ENCODE results near the gene KIR2DL4.
"Not testable (repeated sequence)": the region's sequence is repeated elsewhere in the genome, so short reads cannot be mapped to it uniquely, and the experiment has no call there.

KIR2DL4 gene

GRCh38 chr19:54805665-54806515, 2.5 kb downstream of the KIR2DL4 start:
- no peak for DNase-seq

- DNase-seq, result no peak
These were observed 3.1 kb downstream of the KIR2DL4 start for GRCh38 chr19:54806516-54806838.

- DNase-seq, result not testable (repeated sequence)
These were observed 11.2 kb downstream of the KIR2DL4 start for GRCh38 chr19:54814571-54814970.

- DNase-seq, result not testable (repeated sequence)
These were observed 12.8 kb downstream of the KIR2DL4 start, which contains the start of gene KIR3DL1 for GRCh38 chr19:54816251-54816650. KIR3DL1 (plus strand) TSS chr19:54816468.

DNA sequence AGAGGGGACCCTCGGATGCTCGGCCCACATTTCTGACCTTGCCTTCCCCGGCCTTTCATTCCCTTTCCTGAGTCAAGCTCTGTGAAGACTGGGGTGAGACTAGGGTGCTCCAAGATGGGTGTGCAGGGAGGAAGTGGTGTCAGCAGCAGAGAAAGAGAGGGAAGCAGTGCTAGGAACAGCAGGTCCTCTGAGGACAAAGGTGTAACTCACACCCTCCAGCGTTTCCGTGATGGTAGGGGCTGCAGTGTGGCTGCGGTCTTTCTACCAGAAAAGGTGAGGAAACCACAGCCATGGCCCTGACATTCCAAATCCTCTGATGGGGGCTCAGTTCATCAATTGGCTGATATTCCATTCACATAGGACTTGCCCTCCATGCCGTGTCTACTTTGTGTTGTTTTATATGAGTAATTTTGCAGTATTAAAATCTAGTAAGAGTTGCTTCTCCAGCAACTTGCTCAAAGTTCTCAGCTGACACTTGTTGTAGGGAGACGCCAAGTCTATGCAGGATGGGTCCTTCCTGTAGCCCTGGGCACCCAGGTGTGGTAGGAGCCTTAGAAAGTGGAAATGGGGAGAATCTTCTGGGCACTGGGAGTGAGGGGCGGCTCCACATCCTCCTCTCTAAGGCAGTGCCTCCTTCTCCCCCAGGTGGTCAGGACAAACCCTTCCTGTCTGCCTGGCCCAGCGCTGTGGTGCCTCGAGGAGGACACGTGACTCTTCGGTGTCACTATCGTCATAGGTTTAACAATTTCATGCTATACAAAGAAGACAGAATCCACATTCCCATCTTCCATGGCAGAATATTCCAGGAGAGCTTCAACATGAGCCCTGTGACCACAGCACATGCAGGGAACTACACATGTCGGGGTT, 14.5 kb downstream of the KIR2DL4 start:
- no peak for DNase-seq

DNA sequence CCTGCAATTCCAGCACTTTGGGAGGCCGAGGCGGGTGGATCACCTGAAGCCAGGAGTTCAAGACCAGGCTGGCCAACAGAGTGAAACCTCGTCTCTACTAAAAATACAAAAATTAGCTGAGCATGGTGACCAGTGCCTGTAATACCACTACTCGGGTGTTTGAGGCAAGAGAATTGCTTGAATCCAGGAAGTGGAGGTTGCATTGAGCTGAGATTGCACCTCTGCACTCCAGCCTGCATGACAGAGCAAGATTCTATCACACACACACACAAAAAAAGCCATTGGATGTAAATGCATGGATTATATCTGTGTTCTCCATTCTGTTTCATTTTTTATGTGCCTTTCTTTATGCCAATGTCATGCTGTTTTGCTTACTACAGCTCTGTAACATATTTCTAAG, 21.0 kb downstream of the KIR2DL4 start:
- DNase-seq, result not testable (repeated sequence)

- not testable (repeated sequence) for DNase-seq
These were observed 21.9 kb downstream of the KIR2DL4 start for GRCh38 chr19:54825326-54825725.

DNA sequence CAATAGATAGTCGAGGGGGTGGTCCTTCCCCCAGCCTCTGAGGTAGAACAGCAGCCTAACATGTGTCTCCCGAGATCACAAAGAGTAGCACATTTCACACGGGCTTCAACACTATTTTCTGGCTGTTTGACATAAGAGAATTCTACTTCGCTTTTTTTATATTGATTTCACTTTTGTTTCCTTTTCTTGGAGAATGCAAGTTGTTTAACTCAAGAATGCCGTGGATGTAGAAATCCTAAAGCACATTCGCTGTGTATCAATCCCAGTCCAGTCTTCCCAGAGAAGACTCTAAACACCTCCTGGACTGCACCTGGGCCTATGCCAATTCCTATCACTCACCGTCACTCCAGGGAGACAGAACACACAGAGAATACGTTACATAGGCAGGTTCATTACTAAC, 24.7 kb downstream of the KIR2DL4 start:
- DNase-seq, result not testable (repeated sequence)

DNA sequence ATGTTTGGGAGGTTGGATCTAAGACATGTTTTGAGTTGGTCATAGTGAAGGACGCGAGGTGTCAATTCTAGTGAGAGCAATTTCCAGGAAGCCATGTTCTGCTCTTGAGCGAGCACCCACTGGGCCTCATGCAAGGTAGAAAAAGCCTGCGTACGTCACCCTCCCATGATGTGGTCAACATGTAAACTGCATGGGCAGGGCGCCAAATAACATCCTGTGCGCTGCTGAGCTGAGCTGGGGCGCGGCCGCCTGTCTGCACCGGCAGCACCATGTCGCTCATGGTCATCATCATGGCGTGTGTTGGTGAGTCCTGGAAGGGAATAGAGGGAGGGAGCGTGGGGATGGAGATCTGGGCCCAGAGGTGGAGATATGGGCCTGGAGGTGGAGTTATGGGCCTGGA, 29.1 kb downstream of the KIR2DL4 start, which contains the start of gene KIR2DS4:
KIR2DS4 (plus strand) TSS at position 181 of the 400 bp plus-strand sequence.
- DNase-seq, result not testable (repeated sequence)

DNA sequence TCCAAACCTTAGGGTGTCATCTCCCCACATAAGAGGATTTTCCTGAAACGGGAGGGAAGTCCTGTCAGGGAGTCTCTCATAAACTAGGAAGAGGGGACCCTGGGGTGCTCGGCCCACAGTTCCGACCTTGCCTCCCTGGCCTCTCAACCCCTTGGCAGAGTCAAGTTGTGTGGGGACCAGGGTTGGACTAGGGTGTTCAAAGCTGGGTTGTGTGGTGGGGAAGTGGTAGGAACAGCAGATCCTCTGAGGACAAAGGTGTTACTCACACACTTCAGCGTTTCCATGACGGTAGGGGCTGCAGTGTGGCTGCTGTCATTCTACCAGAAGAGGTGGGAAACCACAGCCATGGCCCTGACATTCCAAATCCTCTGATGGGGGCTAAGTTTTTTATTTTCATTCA, 31.7 kb downstream of the KIR2DL4 start:
- not testable (repeated sequence) for DNase-seq

GRCh38 chr19:54837522-54837921, 34.1 kb downstream of the KIR2DL4 start:
- not testable (repeated sequence) for DNase-seq

DNA sequence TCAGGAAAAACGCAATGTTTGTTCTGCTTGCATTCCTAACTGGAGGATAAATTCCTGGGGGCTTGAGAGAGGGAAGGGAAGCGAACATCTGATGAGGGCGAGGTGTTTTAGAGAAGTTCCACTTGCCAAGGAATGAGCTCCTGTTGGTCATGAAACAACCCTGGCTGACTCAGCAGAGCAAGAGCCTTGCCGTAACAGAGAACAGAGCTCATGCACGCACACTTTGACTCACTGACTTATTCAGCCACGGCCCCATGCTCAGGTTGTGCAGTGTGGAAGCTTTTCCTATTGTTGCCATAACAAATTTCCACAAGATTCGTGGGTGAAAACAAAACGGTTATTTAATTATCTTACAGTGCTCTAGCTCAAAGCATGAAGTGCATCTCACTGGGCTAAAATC, 39.8 kb downstream of the KIR2DL4 start:
- DNase-seq, result not testable (repeated sequence)

- not testable (repeated sequence) for DNase-seq
These were observed 46.7 kb downstream of the KIR2DL4 start, which contains the start of gene KIR3DL2 for GRCh38 chr19:54850061-54850640. KIR3DL2 (plus strand) TSS chr19:54850443; CDS start chr19:54850476, 33 bp downstream.

- no peak for DNase-seq
These were observed 47.5 kb downstream of the KIR2DL4 start for GRCh38 chr19:54850930-54851329.

- no peak for DNase-seq
These were observed 47.9 kb downstream of the KIR2DL4 start for GRCh38 chr19:54851353-54851752.

GRCh38 chr19:54855241-54855640, 51.8 kb downstream of the KIR2DL4 start:
- DNase-seq, result not testable (repeated sequence)

DNA sequence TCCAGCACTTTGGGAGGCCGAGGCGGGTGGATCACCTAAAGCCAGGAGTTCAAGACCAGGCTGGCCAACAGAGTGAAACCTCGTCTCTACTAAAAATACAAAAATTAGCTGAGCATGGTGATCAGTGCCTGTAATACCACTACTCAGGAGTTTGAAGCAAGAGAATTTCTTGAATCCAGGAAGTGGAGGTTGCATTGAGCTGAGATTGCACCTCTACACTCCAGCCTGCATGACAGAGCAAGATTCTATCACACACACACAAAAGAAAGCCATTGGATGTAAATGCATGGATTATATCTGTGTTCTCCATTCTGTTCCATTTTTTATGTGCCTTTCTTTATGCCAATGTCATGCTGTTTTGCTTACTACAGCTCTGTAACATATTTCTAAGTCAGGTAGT, 55.1 kb downstream of the KIR2DL4 start:
- not testable (repeated sequence) for DNase-seq

- not testable (repeated sequence) for DNase-seq
These were observed 56.0 kb downstream of the KIR2DL4 start for GRCh38 chr19:54859421-54859820.

GRCh38 chr19:54863459-54863858, 60.0 kb downstream of the KIR2DL4 start:
- DNase-seq, result not testable (repeated sequence)

All from SHP77 (cell line).